HG03159 (cell line): Measurements from ENCODE around the gene SAP30L.
A peak's percentile ranks its signal among the peaks of the same experiment; 100 is the strongest.

Experiments
- ATAC-seq: cut with Tn5 transposase; IDR thresholded peaks from one replicate; pipeline ENCODE4 v1.9.1; 2021; ENCODE audit warnings: mild to moderate bottlenecking, moderate library complexity; ENCODE audit not compliant: unreplicated experiment

Gene SAP30L

GRCh38 chr5:154479944-154480750, 34.4 kb downstream of the SAP30L start:
- ATAC-seq = no peak

- ATAC-seq = no peak
Observed at GRCh38 chr5:154480847-154481246, 35.0 kb downstream of the SAP30L start.

GRCh38 chr5:154481584-154482381, 36.0 kb downstream of the SAP30L start:
- no peak for ATAC-seq

GRCh38 chr5:154482528-154483449, 37.0 kb downstream of the SAP30L start:
- ATAC-seq = no peak

GRCh38 chr5:154483654-154484392, 38.0 kb downstream of the SAP30L start:
- ATAC-seq = no peak

GRCh38 chr5:154484393-154485095, 38.7 kb downstream of the SAP30L start:
- no peak for ATAC-seq

GRCh38 chr5:154485096-154485491, 39.3 kb downstream of the SAP30L start:
- no peak for ATAC-seq

GRCh38 chr5:154485850-154486426, 40.1 kb downstream of the SAP30L start:
- ATAC-seq = no peak

- no peak for ATAC-seq
Observed at GRCh38 chr5:154486427-154486866, 40.6 kb downstream of the SAP30L start.

- peak; percentile 98 for ATAC-seq
Observed at GRCh38 chr5:154487541-154487940, 41.7 kb downstream of the SAP30L start.

- no peak for ATAC-seq
Observed at GRCh38 chr5:154491941-154492340, 46.1 kb downstream of the SAP30L start.

GRCh38 chr5:154493274-154493673, 47.5 kb downstream of the SAP30L start:
- ATAC-seq = no peak

GRCh38 chr5:154494036-154494435, 48.2 kb downstream of the SAP30L start:
- ATAC-seq = no peak

- ATAC-seq = no peak
Observed at GRCh38 chr5:154498591-154498990, 52.8 kb downstream of the SAP30L start.

- no peak for ATAC-seq
Observed at GRCh38 chr5:154498994-154499393, 53.2 kb downstream of the SAP30L start.

- ATAC-seq = no peak
Observed at GRCh38 chr5:154501566-154501965, 55.8 kb downstream of the SAP30L start.

- no peak for ATAC-seq
Observed at GRCh38 chr5:154502180-154502579, 56.4 kb downstream of the SAP30L start.

- ATAC-seq = no peak
Observed at GRCh38 chr5:154503698-154504039, 57.9 kb downstream of the SAP30L start.

- ATAC-seq = no peak
Observed at GRCh38 chr5:154505567-154505966, 59.8 kb downstream of the SAP30L start.
